Stomach smooth muscle (tissue), 2 donors: ENCODE results near the gene OR2AT4.
"Not testable (repeated sequence)": the region's sequence is repeated elsewhere in the genome, so short reads cannot be mapped to it uniquely, and the experiment has no call there.

Source experiments
- H3K27ac ChIP-seq: one replicate; pipeline ENCODE4 v1.7.0; 2013; ENCODE audit warnings: mild to moderate bottlenecking, low read length, inconsistent platforms
- H3K27me3 ChIP-seq, 2 donors: one replicate each; pipeline ENCODE4 v1.7.0; 2013; ENCODE audit warnings: low read length in 2 of 2; ENCODE audit not compliant: insufficient read depth in 2 of 2, control insufficient read depth in 1 of 2
- H3K36me3 ChIP-seq, 2 donors: one replicate each; pipeline ENCODE4 v1.7.0; 2013; ENCODE audit warnings: low read length in 2 of 2; ENCODE audit not compliant: control insufficient read depth in 2 of 2, insufficient read depth in 2 of 2
- H3K4me1 ChIP-seq: one replicate; pipeline ENCODE4 v1.7.0; 2013; ENCODE audit warnings: low read length; ENCODE audit not compliant: control insufficient read depth, insufficient read depth
- H3K4me3 ChIP-seq, 2 donors: one replicate each; pipeline ENCODE4 v1.7.0; 2013; ENCODE audit warnings: low read length in 2 of 2
- H3K9ac ChIP-seq, 2 donors: one replicate each; pipeline ENCODE4 v1.7.0; 2013; ENCODE audit warnings: low read length in 2 of 2, mild to moderate bottlenecking in 1 of 2
- H3K9me3 ChIP-seq, 2 donors: one replicate each; pipeline ENCODE4 v1.7.0; 2013; ENCODE audit warnings: low read length in 2 of 2; ENCODE audit not compliant: control insufficient read depth in 2 of 2
- donor health status: healthy.
- donor health status: Pancreatic carcinoma.

The OR2AT4 gene

DNA sequence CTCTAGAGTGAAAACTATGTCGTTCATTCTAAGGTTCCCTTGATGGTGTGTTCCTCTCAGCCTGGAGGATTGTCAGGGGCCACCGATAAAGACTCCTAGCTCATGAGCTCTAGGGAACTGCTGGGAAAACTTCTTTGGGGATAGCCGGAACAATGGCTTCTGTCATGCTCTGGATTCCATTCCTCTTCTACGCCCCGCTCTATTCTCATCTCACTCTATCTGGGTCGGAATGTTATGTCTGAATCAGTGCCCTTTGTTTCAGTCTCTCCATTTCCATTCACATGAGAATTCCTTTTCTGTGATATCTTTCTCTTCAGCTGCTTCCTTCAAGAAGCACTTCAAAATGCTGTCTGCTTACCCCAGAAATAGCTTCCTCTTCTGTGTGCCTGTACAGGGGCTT lies 37.3 kb upstream of the OR2AT4 start:
- Histone ChIP-seq H3K4me3 (no peak overlapping the region), H3K27me3 (peaks cover 3 to 8% of the 10 kb centered on the region in 2 donors), H3K9ac (no peak overlapping the region), H3K4me1 (no peaks in the 10 kb centered on the region), H3K36me3 (no peaks in the 10 kb centered on the region), H3K9me3 (no peaks in the 10 kb centered on the region), H3K27ac (no peak overlapping the region)

- H3K4me1 ChIP-seq, result no peaks in the 10 kb centered on the region
- peaks cover 3 to 8% of the 10 kb centered on the region in 2 donors for H3K27me3 ChIP-seq
- no peak overlapping the region for H3K27ac ChIP-seq
- H3K4me3 ChIP-seq, result no peak overlapping the region
- no peak overlapping the region for H3K9ac ChIP-seq
- no peaks in the 10 kb centered on the region for H3K9me3 ChIP-seq
- no peaks in the 10 kb centered on the region for H3K36me3 ChIP-seq
Observed at GRCh38 chr11:75132080-75132479, 35.4 kb upstream of the OR2AT4 start.

GRCh38 chr11:75126564-75126963 lies 29.9 kb upstream of the OR2AT4 start:
- no peaks in the 10 kb centered on the region for H3K36me3 ChIP-seq
- no peak overlapping the region for H3K27ac ChIP-seq
- H3K9me3 ChIP-seq, result no peaks in the 10 kb centered on the region
- no peak overlapping the region for H3K9ac ChIP-seq
- H3K4me1 ChIP-seq, result no peaks in the 10 kb centered on the region
- H3K4me3 ChIP-seq, result no peak overlapping the region
- peaks cover 3 to 4% of the 10 kb centered on the region in 2 donors for H3K27me3 ChIP-seq

GRCh38 chr11:75118577-75118976 lies 21.9 kb upstream of the OR2AT4 start:
- Histone ChIP-seq H3K36me3 (no peaks in the 10 kb centered on the region), H3K9ac (no peak overlapping the region), H3K27ac (no peak overlapping the region), H3K27me3 (no peaks in the 10 kb centered on the region), H3K4me1 (no peaks in the 10 kb centered on the region), H3K4me3 (no peak overlapping the region), H3K9me3 (peaks cover 5 to 10% of the 10 kb centered on the region in 2 donors)

DNA sequence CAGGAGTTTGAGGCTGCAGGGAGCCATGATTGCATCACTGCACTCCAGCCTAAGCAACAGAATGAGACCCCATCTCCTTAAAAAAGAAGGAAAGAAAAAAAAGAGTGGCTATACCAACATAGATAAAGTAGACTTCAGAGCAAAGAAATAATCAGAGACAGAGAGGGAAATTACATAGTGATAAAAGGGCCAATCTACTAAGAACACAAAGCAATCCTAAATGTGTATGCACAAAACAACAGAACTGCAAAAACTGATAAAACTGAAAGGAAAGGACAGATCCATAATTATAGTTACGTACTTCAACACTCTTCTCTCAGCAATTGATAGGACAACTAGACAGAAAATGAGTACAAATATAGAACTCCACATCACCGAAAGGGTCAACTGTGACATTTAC lies 17.8 kb upstream of the OR2AT4 start:
- Histone ChIP-seq H3K9me3 (peaks cover 5 to 14% of the 10 kb centered on the region in 2 donors), H3K27me3 (no peaks in the 10 kb centered on the region), H3K4me3 (no peak overlapping the region), H3K27ac (no peak overlapping the region), H3K4me1 (no peaks in the 10 kb centered on the region), H3K36me3 (no peaks in the 10 kb centered on the region), H3K9ac (no peak overlapping the region)

- peaks cover 0 to 14% of the 10 kb centered on the region in 2 donors for H3K9me3 ChIP-seq
- no peaks in the 10 kb centered on the region for H3K27me3 ChIP-seq
- no peak overlapping the region for H3K9ac ChIP-seq
- no peaks in the 10 kb centered on the region for H3K4me1 ChIP-seq
- H3K36me3 ChIP-seq, result no peaks in the 10 kb centered on the region
- H3K27ac ChIP-seq, result no peak overlapping the region
- H3K4me3 ChIP-seq, result no peak overlapping the region
Observed at GRCh38 chr11:75113030-75113429, 16.4 kb upstream of the OR2AT4 start.

GRCh38 chr11:75112200-75112599 lies 15.5 kb upstream of the OR2AT4 start:
- Histone ChIP-seq H3K27me3 (no peaks in the 10 kb centered on the region), H3K9ac (no peak overlapping the region), H3K9me3 (peaks cover 0 to 14% of the 10 kb centered on the region in 2 donors), H3K27ac (no peak overlapping the region), H3K4me3 (no peak overlapping the region), H3K4me1 (no peaks in the 10 kb centered on the region), H3K36me3 (no peaks in the 10 kb centered on the region)

GRCh38 chr11:75107187-75107586 lies 10.5 kb upstream of the OR2AT4 start:
- no peak overlapping the region for H3K9ac ChIP-seq
- H3K9me3 ChIP-seq, result no peaks in the 10 kb centered on the region
- no peaks in the 10 kb centered on the region for H3K36me3 ChIP-seq
- no peak overlapping the region for H3K4me3 ChIP-seq
- peaks cover 0 to 2% of the 10 kb centered on the region in 2 donors for H3K27me3 ChIP-seq
- H3K27ac ChIP-seq, result no peak overlapping the region
- no peaks in the 10 kb centered on the region for H3K4me1 ChIP-seq

GRCh38 chr11:75105967-75106681 lies 9.4 kb upstream of the OR2AT4 start:
- not testable (repeated sequence) for H3K9me3 ChIP-seq, H3K9ac ChIP-seq, H3K4me1 ChIP-seq, H3K4me3 ChIP-seq, H3K27ac ChIP-seq, H3K36me3 ChIP-seq, H3K27me3 ChIP-seq

GRCh38 chr11:75105462-75105925 lies 8.8 kb upstream of the OR2AT4 start:
- Histone ChIP-seq H3K9ac (no peak overlapping the region), H3K27me3 (peaks cover 0 to 2% of the 10 kb centered on the region in 2 donors), H3K27ac (no peak overlapping the region), H3K9me3 (no peaks in the 10 kb centered on the region), H3K36me3 (no peaks in the 10 kb centered on the region), H3K4me3 (no peak overlapping the region), H3K4me1 (no peaks in the 10 kb centered on the region)

GRCh38 chr11:75103380-75104026 lies 6.8 kb upstream of the OR2AT4 start:
- H3K4me1 ChIP-seq, result no peaks in the 10 kb centered on the region
- peaks cover 0 to 2% of the 10 kb centered on the region in 2 donors for H3K27me3 ChIP-seq
- no peak overlapping the region for H3K9ac ChIP-seq
- no peaks in the 10 kb centered on the region for H3K36me3 ChIP-seq
- H3K9me3 ChIP-seq, result no peaks in the 10 kb centered on the region
- no peak overlapping the region for H3K4me3 ChIP-seq
- no peak overlapping the region for H3K27ac ChIP-seq
